Measurements from ENCODE around the gene PTBP3. TPM values are rescaled to one million over a fixed set of nuclear protein-coding genes. Genes with fewer than 3 reads are reported as not detected.

PTBP3 gene
- polyA plus RNA-seq, 1 of the 3 experiments (the other 2 are of a cell fraction) = 6.1 TPM

DNA sequence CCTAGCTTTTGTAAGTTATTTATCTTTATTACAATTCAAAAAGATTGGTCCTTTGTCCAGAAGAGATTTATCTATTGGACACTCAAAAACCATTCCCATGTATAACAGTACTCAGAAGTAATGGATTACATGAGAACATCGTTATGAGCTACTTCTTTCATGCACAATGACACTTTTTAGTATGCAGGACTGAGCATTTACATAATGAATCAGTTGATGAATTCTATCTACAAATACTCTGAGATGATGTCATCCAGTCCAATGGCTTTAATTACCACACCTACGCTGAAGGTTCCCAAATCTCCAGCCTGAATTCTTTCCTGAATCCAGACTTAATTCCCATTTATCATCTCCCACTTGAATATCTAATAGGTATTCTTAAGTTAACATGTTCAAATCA lies 75.3 kb downstream of the PTBP3 start:
- Histone ChIP-seq H3K79me2 (ENCODE audit: insufficient read depth) (peaks cover 33% of the 10 kb centered on the region; the same call in 1 of the 2 replicates), H4K20me1 (ENCODE audit: insufficient read depth) (no peaks in the 10 kb centered on the region), H3K4me1 (ENCODE audit: control insufficient read depth in 1 of 2, insufficient read depth in 2 of 2, low read depth in 1 of 2, low read length in 1 of 2) (no peaks in the 10 kb centered on the region), H3K4me2 (no peak overlapping the region), H3K4me3 (ENCODE audit: low read depth in 2 of 2, low read length in 1 of 2) (no peak overlapping the region), H3F3A (replicated peaks; ENCODE audit: insufficient read depth) (no peaks in the 10 kb centered on the region), H3K27ac (ENCODE audit: low read depth in 2 of 2, low read length in 1 of 2) (no peak overlapping the region), H3K27me3 (ENCODE audit: insufficient read depth) (no peaks in the 10 kb centered on the region), H2AFZ (ENCODE audit: low read depth) (no peak overlapping the region), H3K9ac (no peak overlapping the region), H3K9me3 (no peaks in the 10 kb centered on the region), H3K36me3 (replicated peaks in 1 of 2; ENCODE audit: control insufficient read depth in 1 of 2, insufficient read depth in 2 of 2, low read length in 1 of 2) (peaks cover 17 to 24% of the 10 kb centered on the region in 2 experiments), H3K9me2 (no peaks in the 10 kb centered on the region)
- no peak for DNase-seq
- CTCF ChIA-PET = interaction anchor here (1.5 kb wide), 1 partner anchor 16 kb away, joined by 5 read pairs; no protein-coding TSS in a partner anchor
- TF ChIP-seq GATA2 (CRISPR knock-in tag; IDR thresholded peaks at IDR 0.05) (no peak), RXRA (IDR thresholded peaks at IDR 0.05; ENCODE audit: borderline replicate concordance, low read depth) (no peak), SIN3A (IDR thresholded peaks at IDR 0.05; ENCODE audit: borderline replicate concordance, low read depth, low read length) (no peak), FOXJ3 (CRISPR knock-in tag; IDR thresholded peaks at IDR 0.05) (no peak), SMC3 (IDR thresholded peaks at IDR 0.05; ENCODE audit: low read depth, low read length) (no peak), TCF12 (IDR thresholded peaks at IDR 0.05) (no peak), USF2 (IDR thresholded peaks at IDR 0.05; ENCODE audit: borderline replicate concordance, low read depth, low read length) (no peak), TEAD4 (IDR thresholded peaks at IDR 0.05; ENCODE audit: borderline replicate concordance, insufficient read depth) (no peak)
- POLR2A ChIA-PET = no interaction called here
- 100% methylated on average over 2 of the region's 2 CpGs for WGBS (ENCODE audit: low lambda C conversion rate)

DNA sequence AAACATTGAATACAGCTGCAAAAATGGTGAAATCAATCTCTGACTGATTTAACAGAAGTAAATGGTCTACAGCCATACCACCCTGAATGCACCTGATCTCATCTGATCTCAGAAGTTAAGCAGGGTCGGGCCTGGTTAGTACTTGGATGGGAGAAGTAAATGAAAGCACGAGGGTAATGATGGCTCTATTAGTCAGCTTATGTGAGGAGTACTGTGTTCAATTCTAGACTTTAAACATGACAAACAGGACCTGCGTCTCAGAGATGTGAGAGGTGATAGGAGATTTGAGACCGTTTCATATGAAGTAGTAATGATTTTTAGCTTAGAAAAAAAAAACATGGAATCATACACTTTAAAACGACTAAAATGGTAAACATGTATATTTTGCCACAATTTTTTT lies 81.2 kb downstream of the PTBP3 start:
- Histone ChIP-seq H3K79me2 (ENCODE audit: insufficient read depth) (peaks cover 13% of the 10 kb centered on the region; the same call in 1 of the 2 replicates), H3K9me3 (no peaks in the 10 kb centered on the region), H3K27ac (ENCODE audit: low read depth in 2 of 2, low read length in 1 of 2) (no peak overlapping the region), H3K4me3 (ENCODE audit: low read depth in 2 of 2, low read length in 1 of 2) (no peak overlapping the region), H3K9me2 (no peaks in the 10 kb centered on the region), H3K27me3 (ENCODE audit: insufficient read depth) (no peaks in the 10 kb centered on the region), H4K20me1 (ENCODE audit: insufficient read depth) (no peaks in the 10 kb centered on the region), H3K9ac (no peak overlapping the region), H3F3A (replicated peaks; ENCODE audit: insufficient read depth) (peaks cover 33% of the 10 kb centered on the region), H3K36me3 (replicated peaks in 1 of 2; ENCODE audit: control insufficient read depth in 1 of 2, insufficient read depth in 2 of 2, low read length in 1 of 2) (peaks cover 11 to 16% of the 10 kb centered on the region in 2 experiments), H3K4me2 (no peak overlapping the region), H2AFZ (ENCODE audit: low read depth) (no peak overlapping the region), H3K4me1 (ENCODE audit: control insufficient read depth in 1 of 2, insufficient read depth in 2 of 2, low read depth in 1 of 2, low read length in 1 of 2) (peaks cover 0 to 15% of the 10 kb centered on the region in 2 experiments; a peak in 1 of 4 replicates)
- no peak for TF ChIP-seq NRF1 (IDR thresholded peaks at IDR 0.05; ENCODE audit: low read depth, low read length)
- TF ChIP-seq NFIC (IDR thresholded peaks at IDR 0.05; ENCODE audit: borderline replicate concordance) = no peak
- TF ChIP-seq MEF2A (IDR thresholded peaks at IDR 0.05; ENCODE audit: borderline replicate concordance, low read depth) = no peak
- no peak for TF ChIP-seq POLR2AphosphoS5 (IDR thresholded peaks at IDR 0.05; ENCODE audit: low read depth, low read length)
- no peak for TF ChIP-seq RAD21 (IDR thresholded peaks at IDR 0.05; ENCODE audit: low read length)
- TF ChIP-seq FOXM1 (IDR thresholded peaks at IDR 0.05; ENCODE audit: low read depth) = no peak
- TF ChIP-seq RFX5 (IDR thresholded peaks at IDR 0.05; ENCODE audit: low read length) = no peak
- no peak for TF ChIP-seq RCOR1 (IDR thresholded peaks at IDR 0.05; ENCODE audit: low read length)
- no peak for TF ChIP-seq FOSL2 (IDR thresholded peaks at IDR 0.05; ENCODE audit: borderline replicate concordance, low read depth)
- TF ChIP-seq GABPA (IDR thresholded peaks at IDR 0.05; ENCODE audit: low read depth) = no peak
- TF ChIP-seq TEAD4 (IDR thresholded peaks at IDR 0.05; ENCODE audit: borderline replicate concordance, insufficient read depth) = no peak
- no peak for TF ChIP-seq CTCF (IDR thresholded peaks at IDR 0.05)
- TF ChIP-seq, protein P1, sequence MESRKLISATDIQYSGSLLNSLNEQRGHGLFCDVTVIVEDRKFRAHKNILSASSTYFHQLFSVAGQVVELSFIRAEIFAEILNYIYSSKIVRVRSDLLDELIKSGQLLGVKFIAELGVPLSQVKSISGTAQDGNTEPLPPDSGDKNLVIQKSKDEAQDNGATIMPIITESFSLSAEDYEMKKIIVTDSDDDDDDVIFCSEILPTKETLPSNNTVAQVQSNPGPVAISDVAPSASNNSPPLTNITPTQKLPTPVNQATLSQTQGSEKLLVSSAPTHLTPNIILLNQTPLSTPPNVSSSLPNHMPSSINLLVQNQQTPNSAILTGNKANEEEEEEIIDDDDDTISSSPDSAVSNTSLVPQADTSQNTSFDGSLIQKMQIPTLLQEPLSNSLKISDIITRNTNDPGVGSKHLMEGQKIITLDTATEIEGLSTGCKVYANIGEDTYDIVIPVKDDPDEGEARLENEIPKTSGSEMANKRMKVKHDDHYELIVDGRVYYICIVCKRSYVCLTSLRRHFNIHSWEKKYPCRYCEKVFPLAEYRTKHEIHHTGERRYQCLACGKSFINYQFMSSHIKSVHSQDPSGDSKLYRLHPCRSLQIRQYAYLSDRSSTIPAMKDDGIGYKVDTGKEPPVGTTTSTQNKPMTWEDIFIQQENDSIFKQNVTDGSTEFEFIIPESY (IDR thresholded peaks at IDR 0.05; ENCODE audit: borderline replicate concordance, low read depth) = no peak
- no peak for TF ChIP-seq EZH2phosphoT487 (IDR thresholded peaks at IDR 0.05; ENCODE audit: borderline replicate concordance, low read depth)
- no peak for TF ChIP-seq SIN3A (IDR thresholded peaks at IDR 0.05; ENCODE audit: borderline replicate concordance, low read depth, low read length)
- WGBS (ENCODE audit: low lambda C conversion rate) = 83% methylated on average over 5 of the region's 5 CpGs
- ChIA-PET POLR2A (no interaction called here), CTCF (interaction anchor here (1.4 kb wide), 1 partner anchor 9 kb away, joined by 4 read pairs; no protein-coding TSS in a partner anchor)
- no peak for DNase-seq
